NCI-H748 treated with DMSO at 0.1 percent for 48 hours (cell line): ENCODE results near the gene TRIM31.
"Not testable (repeated sequence)": the region's sequence is repeated elsewhere in the genome, so short reads cannot be mapped to it uniquely, and the experiment has no call there.

Experiments used
- DNase-seq: peaks from one replicate; lab custom pipeline; 2025; lab: John Stamatoyannopoulos, UW

TRIM31 gene

DNA sequence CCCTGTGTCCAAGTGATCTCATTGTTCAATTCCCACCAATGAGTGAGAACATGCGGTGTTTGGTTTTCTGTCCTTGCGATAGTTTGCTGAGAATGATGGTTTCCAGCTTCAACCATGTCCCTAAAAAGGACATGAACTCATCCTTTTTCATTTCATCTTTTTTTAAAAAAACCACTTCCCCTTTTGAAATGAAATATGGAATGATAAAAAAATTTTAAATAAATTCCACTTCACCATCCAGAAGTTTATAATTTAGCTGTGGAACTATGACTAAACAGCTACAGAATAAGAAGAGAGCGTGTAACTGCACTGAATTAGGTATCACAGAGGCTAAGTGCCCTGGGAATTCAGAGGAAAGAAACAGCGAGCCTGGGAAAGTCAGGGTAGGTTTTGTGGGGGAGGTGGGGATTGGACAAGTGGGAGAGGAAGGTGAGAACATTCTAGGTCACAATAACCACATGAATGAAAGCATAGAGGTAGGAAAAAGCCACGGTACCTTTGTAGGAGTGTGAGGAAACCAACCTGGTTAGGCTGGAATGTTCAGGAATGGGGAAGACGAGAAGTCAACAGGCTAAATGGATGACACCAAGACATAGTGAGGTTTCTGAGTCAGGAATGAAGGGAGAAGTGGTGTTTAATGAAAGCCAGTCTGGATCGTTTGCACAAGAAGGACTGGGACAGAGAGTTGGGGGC lies 37.1 kb upstream of the TRIM31 start:
- DNase-seq: no peak

DNA sequence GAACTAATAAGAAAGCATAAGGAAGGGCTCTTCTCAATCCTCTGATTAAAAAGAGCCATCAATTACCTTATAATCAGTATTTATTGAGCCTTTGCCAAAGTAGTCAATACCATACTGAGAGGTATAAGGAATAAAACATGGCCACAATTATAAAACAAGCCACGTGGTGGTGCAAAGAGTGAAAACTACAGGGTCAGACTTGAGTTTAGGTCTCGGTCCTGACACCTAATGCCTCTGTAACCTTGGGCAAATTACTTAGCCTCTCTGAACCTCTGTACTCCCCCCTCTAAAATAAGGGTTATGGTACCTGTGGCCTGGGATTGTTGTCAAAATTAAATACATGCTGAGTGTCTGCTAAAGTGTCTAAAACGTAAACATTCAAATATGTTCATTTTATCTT lies 36.3 kb upstream of the TRIM31 start:
- no peak for DNase-seq

DNA sequence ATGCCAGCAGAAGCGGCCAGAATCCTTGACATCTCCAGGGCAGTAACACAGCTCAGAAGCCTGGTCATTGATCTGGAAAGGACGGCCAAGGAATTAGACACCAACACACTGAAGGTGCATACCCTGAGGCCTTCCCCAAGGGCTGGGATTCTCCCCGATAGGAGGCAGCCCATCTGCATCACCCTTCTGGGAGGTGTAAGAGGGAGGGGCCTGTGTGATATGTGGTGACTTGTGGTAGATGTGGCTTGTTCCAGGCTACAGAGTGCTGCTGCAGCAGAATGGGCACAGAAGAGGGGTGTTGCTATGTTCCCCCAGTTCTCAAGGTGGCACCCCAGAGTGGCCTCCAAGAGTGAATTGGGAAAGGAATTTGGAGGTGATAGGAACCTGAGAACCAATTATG lies 34.2 kb upstream of the TRIM31 start:
- DNase-seq: no peak

DNA sequence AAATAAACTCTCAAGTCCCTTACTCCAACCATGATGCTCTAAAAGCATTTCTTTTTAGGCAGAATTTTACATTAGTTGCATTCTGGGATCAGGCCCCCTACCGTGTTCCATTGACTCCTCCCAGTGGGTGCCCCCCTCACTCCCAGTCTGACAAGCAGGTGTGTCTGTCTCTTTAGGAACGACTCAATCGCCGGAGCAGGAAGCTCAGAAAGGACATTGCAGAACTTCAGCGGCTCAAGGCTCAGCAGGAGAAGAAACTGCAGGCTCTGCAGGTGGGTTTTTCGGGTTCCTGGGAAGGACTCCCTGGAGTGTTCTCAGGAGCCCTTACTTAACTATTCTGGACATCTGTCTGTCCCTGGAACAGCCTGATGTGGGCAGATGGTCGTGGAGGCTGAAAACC lies 32.9 kb upstream of the TRIM31 start:
- DNase-seq: no peak

DNA sequence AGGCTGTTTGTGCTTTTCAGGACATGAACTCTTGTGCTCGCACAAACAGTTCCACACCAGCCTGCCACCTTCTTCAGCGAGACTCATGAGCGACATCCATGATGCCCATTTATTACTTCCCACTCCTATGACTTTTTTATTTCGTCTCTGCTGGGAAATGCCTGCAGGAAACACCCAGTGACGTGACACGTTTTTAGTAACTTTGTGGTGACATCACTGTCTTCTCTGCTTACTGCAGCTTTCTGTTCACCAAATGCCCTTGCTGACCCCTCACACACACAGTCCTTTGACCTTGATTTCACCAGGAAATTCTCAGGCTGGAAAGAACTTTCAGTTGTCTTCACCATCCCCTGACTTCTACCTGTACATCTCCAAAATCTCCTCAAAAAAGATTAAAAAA lies 31.9 kb upstream of the TRIM31 start:
- no peak for DNase-seq

DNA sequence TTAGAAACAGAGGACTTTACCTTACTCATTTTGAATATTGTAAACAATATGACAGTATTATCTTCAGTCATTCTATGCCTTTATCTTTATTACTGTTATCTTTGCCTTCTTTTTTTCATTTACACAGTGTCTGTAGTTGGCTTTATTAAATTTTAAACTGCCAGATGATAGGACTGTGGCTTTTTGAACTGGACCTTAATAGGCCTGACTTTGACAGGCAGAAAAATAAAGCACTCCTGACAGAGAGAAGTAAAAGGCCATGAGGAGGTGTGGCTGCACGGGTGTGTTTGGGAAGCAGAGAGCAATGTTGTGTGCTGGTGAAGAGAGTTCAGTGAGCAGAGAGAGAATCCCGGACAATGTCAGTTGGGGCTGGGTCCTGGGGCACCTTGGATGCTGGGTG lies 30.9 kb upstream of the TRIM31 start:
- DNase-seq: no peak

DNA sequence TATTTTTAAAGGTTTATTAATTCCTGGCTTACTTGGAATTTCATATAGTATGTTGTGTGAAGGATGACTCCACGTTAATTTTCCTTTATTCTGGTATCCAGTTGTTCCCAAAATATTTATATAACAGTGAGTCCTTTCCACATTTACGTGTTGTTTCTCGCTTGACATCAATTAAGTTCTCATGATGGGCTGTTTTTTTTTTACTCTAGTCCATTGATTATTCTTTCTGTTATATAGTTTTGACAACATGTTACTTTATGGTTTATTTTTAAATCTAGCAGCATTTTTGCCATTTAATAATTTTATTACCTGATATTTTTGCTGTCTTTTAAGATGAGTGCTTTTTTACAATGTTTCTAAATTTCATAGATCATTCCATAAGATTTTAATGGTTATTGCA lies 29.8 kb upstream of the TRIM31 start:
- DNase-seq: no peak

DNA sequence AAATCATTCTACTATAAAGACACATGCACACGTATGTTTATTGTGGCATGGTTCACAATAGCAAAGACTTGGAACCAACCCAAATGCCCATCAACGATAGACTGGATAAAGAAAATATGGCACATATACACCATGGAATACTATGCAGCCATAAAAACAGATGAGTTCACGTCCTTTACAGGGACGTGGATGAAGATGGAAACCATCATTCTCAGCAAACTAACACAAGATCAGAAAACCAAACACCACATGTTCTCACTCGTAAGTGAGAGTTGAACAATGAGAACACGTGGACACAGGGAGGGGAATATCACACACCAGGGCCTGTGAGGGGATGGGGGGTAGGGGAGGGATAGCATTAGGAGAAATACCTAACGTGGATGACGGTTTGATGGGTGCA lies 27.4 kb upstream of the TRIM31 start:
- not testable (repeated sequence) for DNase-seq

DNA sequence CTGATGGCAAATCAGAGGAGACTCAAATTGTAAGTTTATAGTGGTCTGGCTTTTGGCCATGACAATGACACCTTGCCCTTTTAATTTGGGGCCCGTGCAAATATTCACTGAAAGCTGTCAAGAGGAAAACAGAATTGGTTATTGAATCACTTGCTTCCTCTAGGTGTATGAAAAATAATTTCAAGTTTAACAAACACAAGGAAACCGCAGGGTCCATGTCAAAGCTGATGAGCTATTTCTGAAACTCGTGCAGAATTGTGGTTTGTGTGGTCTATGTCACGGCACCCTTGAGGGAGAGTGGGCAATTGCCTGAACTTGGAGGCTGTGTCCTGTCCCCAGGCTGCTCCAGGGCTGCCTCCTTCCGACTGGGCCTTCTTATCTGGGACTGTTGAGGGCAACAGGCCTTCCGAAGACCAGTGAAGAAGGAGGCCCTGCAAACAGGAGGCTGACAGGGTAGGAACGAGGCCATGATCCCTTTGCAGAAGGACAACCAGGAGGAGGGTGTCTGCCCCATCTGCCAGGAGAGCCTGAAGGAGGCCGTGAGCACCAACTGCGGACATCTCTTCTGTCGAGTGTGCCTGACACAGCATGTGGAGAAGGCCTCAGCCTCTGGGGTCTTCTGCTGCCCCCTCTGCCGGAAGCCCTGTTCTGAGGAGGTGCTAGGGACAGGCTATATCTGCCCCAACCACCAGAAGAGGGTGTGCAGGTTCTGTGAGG lies 23.8 kb upstream of the TRIM31 start:
- DNase-seq: no peak

DNA sequence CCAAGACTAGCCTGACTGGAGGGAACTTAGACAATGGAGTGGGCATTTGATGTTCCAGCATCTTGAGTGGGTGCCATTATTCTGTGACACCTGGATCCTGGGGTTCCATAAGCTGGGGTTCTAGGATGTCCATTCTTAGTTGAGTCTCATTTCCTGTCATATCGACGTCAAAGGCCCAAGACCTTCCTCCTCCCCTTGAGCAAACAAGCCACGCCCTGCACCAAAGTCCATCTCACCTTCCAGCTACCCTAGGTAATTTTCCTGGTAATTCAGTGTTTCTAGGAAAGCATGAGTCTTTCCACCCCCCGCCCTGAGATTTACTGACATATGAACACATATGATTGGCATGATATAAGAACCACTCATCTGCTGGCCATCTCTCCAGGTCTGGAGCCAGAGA lies 22.9 kb upstream of the TRIM31 start, which contains the start of gene TRIM40:
Gene TRIM40 (plus strand): TSS at position 384 of the 400 bp plus-strand sequence. CDS start 897 bp downstream, outside the sequence.
- no peak for DNase-seq

DNA sequence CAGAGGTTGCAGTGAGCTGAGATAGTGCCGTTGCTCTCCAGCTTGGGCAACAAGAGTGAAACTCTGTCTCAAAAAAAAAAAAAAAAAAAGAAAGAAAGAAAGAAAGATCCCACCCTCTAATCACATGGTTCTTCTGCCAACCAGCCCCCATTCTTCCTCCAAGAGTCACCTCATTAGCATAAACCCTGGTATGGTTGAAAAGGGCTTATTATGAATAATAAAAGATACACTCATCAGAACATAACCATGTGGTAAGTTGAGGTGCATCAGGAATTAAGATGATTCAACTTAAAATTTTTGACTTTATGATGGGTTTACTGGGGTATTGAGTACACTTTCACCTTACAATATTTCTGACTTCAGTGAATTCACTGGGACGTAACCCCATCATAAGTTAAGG lies 22.3 kb upstream of the TRIM31 start:
- DNase-seq: no peak

DNA sequence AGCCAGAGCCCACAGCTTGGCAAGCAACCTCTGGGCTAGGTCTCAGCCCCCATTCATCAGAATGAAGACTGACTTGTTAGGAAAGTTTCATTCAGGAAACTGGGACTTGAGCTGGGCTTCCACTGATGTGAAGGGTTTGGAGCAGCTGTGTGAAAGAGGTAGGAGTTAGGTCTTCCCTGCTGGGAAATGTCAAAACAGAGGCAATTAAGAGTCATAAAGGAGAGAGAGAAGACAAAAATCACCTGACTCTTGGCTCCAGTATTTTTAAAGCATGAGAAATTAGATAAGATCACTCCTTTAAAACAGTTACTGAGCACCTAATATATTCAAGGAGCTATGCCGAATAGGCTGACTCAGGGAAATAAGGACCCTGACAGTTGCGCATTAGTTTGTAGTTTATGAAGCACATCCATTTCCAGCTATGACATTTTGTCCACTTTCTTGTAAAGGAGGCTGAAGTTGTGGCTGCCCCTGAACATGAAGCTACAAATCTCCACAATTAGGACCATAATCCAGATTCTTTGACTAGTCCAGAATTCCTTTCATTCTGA lies 19.1 kb upstream of the TRIM31 start:
- no peak for DNase-seq

DNA sequence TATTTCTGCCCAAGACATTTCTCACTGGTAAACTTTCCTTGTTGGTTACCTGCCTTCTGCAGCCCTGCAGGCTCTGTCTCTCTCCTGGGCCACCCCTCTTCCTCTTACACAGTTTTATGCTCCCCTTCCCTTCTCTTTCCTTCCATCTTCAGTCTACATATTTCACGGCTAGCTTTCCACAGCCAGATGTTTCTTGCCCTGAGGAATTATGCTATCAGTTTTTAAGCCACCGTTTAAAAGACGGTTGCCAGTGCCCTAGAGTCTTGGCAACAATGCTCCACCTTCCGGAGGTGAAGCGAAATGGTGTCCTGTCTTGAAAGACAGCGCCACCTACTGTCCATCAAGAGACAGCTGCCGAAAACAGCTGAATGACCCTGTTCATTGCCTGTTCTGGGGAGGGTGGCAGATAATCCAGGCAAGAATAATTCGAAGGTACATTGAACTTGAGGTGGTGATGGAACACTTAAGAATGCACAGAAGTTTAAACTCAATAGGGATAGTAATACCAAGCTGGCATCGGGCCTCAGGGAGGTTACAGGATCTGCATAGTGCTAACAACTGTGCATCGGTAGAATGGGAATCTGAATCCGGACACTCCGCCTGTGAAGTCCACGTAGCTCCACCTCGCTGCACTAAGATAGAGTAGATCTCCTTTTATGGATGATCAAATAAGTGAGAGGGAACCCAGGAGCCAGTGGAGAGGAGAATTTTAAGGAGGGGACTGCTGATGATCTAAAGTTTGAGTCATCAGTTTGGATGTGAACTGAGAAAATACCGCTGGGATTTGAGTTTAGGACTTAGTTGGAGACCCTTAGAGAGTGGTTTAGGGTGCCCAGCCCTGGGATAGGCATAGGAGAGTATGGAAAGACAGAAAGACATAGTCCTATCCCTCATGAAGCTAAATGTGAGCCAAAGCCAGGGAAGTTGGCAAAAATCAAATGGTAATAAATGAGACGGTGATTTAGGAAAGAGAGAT lies 18.3 kb upstream of the TRIM31 start:
- DNase-seq: peak; percentile 55

DNA sequence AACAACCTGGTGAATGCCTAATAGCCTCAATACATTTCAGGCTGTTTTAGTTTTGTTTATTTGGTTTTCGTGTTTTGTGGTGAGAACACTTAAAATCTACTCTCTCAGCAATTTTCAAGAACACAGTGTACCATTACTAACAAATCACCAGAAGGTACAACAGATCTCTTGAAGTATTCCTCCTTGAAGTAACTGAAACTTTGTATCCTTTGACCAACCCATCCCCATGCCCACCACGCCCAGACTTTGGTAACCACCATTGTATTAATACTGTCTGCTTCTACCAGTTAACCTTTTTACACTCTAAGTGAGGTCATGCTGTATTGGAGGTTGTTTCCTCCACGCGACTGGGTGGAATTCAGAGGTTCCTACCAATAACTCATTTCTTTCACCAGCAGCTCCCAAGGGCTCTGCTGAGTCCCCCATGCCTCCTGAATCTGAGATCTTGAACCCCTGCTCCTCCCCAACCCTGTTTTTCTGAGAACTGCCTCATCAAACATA lies 17.3 kb upstream of the TRIM31 start:
- no peak for DNase-seq

DNA sequence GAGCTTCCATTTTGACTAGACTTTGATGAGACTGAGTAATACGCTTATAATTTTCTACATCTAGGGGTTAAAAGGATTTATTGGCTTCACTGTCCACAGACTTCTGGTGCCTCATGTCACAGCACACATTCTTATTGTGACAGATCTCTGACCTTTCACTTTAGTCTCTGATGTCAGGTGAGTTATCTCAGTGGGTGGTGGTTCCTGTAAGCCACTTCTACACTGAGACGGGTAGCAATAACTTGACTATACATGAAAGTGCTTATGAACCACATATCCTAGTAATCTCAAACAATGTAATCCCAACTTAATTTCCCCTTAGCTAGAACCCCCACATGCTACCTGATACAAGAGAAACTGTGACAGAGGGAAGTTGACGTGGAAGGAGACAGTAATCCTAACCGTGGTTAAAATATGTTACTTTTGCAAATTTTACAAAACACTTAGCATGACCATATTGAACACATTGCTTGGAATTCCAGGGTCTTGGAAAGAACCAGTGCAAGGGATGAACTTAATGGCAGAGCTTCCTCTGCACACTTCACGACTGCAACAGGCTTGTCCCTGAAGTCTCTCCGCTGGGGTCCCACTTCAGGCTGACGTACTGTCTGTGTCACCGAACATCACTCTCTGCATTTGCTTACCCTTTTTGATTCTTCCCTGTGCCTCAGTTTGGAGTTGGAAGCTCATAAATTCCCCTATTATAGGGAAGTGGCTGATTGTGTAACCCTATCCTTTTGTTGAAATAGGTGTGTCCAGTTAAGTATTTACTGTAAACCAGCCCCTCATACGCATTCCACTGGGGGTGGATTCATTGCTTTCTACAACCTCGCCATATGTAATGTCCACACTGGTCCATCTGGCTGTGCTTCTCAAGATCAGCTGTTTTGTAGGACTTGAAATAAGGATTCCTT lies 16.6 kb upstream of the TRIM31 start:
- peak; percentile 24 for DNase-seq

DNA sequence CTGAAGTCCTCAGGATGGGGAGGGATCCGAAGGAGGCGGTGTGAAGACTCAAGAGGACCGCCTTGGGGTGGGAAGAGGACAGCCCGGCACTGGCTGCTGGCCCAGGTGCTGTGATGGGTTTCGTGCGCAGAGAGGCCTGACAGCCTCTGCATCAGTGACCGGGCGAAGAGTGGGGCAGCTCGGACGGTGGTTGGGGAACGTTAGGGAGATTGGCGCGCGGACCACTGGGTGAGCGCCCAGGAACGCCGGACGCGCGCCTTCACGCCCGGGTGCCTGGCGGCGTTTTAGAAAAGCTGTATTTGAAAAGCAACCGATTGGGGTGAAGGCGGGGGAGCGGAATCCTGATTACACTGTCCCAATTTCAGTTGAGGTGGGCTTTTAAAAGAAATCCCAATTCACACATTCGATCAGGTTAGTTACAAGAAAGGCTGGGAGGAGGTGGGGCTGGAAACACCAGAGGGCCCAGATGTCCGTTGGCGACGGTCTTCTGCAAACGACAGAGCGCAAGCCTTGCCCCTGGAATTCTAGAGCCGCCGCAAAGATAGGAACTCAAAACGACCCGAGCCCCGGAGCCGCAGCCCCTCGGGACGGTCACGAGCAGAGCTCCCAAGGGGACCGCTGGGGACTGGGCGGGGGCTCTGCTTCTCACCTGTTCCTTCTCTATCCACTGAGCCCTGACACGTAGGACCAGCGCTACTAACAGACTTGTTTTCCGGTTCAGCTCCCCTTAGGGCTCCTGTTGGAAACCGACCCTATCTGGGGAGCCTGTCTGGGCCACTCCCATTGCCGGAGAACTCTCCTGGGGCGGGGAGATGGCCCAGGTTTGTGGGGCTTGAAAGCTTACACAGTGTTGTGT lies 14.6 kb upstream of the TRIM31 start:
- no peak for DNase-seq

DNA sequence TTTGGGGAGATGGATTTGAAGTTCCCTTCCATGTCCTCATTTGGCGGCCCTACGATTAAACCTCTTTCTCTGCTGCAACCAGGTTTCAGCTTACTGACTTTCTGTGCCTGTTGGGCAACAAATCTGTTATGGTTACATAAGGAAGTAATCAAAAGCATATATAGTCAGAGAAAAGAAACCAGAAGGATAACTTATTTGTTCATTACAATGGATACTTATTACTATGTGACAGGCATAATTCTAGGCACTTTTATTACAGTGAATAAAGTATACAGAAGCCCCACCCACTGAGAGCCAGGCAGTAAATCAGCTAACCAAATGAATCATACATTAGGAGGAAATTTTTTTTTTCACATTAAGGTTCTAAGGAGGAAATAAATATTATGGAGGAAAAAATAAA lies 9.6 kb upstream of the TRIM31 start:
- DNase-seq: no peak

DNA sequence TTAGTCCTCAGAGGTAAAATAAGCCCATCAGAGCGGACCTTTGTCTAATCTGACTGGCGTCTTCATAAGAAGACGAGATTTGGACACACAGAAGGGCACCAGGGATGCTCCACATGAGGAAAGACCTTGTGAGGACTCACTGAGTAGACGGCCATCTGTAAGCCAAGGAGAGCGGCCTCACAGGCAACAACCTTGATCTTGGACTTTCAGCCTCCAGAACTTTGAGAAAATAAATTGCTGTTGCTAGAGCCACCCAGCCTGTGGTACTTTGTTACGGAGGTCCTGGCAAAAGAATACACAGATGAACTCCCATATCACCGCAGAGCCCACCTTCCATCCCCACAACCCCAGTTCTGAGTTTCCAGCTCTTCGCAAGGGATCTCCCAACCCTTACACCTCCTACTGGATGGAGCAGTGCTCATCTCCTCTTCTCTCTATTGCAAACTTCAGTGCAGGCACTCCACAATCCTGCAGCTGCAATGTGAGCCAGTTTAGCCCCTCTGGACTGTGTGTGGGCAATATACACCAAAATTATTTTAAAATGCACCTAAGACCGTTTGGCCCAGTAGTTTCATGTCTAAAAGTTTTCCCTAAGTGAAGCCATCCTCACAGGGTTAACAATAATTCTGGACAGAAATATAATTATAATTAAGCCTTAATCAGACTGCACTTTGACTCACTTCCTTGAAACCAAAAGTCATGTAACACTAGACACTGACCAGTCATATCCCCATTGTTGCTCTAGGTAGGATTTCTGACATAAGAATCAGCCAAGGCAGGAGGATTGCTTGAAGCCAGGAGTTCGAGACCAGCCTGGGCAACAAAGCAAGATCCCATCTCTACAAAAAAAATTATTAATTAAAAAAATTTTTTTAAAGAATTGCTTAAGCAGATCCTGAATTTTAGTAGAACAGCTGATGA lies 8.8 kb upstream of the TRIM31 start:
- DNase-seq: no peak

DNA sequence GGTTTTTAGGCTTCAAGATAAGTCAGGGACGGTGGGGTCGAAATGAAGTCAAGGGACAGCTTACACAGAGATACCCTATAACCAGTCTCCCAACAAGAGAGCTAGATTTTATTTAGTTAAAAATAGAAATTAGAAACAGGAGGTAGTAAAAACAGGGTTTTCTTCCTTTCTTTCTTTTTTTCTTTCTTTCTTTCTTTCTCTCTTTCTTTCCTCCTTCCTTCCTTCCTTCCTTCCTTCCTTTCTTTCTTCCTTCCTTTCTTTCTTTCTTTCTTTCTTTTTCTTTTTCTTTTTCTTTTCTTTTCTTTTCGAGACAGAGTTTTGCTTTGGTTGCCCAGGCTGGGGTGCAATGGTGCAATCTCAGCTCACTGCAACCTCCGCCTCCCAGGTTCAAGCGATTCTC lies 5.8 kb upstream of the TRIM31 start:
- DNase-seq: not testable (repeated sequence)
